H1 (cell line): ENCODE results near the gene PKP1. TPM values are rescaled to one million over a fixed set of nuclear protein-coding genes. Genes with fewer than 3 reads are reported as not detected.

Experiments
- CTCF ChIA-PET: fragments of 300-600 bp; sonication (Branson Sonifier 250); formaldehyde crosslinking; loops from one replicate; lab custom pipeline; 2021; ENCODE audit not compliant: partially characterized antibody; lab: Charles Lee
- POLR2A ChIA-PET: fragments of 300-600 bp; sonication (Branson Sonifier 250); formaldehyde crosslinking; loops from one replicate; lab custom pipeline; 2021; ENCODE audit warnings: inconsistent platforms; ENCODE audit not compliant: partially characterized antibody; lab: Charles Lee
- DNase-seq, 2 experiments: peaks; one replicate each; pipeline versions ENCODE4 v3.0.0 to v3.0.0-alpha.2; 2010 to 2022; ENCODE audit warnings: low spot score in 2 of 2, low read depth in 1 of 2, mixed read lengths in 1 of 2
- FAIRE-seq: peaks from 2 replicates; lab custom pipeline; 2011; peaks lifted over from hg19 to GRCh38; lab: Jason Lieb, UNC
- H2AFZ ChIP-seq: 2 replicates; pipeline ENCODE4 v1.8.1; 2012; ENCODE audit warnings: low read length, inconsistent platforms
- H2AK5ac ChIP-seq: 2 replicates; pipeline ENCODE4 v1.6.1; 2013; ENCODE audit warnings: low read depth, low read length
- H2BK120ac ChIP-seq: replicated peaks from 2 replicates; pipeline ENCODE3; 2013; ENCODE audit warnings: low read depth, low read length, inconsistent platforms
- H2BK12ac ChIP-seq: 2 replicates; pipeline ENCODE4 v1.6.1; 2013; ENCODE audit warnings: low read depth, low read length
- H2BK15ac ChIP-seq: 2 replicates; pipeline ENCODE4 v1.6.1; 2013; ENCODE audit warnings: low read length
- H2BK20ac ChIP-seq: 2 replicates; pipeline ENCODE4 v1.6.1; 2013; ENCODE audit warnings: low read length
- H2BK5ac ChIP-seq: 2 replicates; pipeline ENCODE4 v1.6.1; 2013; ENCODE audit warnings: low read depth, low read length
- H3K14ac ChIP-seq: 2 replicates; pipeline ENCODE4 v1.6.1; 2013; ENCODE audit warnings: inconsistent platforms; ENCODE audit not compliant: insufficient read length
- H3K18ac ChIP-seq: 2 replicates; pipeline ENCODE4 v1.6.1; 2013; ENCODE audit warnings: low read length; ENCODE audit errors: extremely low read depth
- H3K23ac ChIP-seq: 2 replicates; pipeline ENCODE4 v1.6.1; 2013; ENCODE audit warnings: inconsistent platforms; ENCODE audit not compliant: insufficient read length
- H3K23me2 ChIP-seq: 2 replicates; pipeline ENCODE4 v1.6.1; 2013; ENCODE audit warnings: low read depth, low read length
- H3K27ac ChIP-seq: 2 replicates; pipeline ENCODE4 v1.6.1; 2011; ENCODE audit warnings: low read depth, low read length, inconsistent platforms
- H3K27me3 ChIP-seq, 4 experiments: replicated peaks in 1 of 4; 1 replicate in 1 of 4; 2 replicates in 3 of 4; pipeline versions ENCODE4 v1.6.1 to v1.8.1; 2011 to 2013; ENCODE audit warnings: low read length in 3 of 4, mild to moderate bottlenecking in 3 of 4, inconsistent platforms in 2 of 4, mixed read lengths in 2 of 4, moderate library complexity in 1 of 4; ENCODE audit not compliant: control insufficient read depth in 3 of 4, insufficient read depth in 3 of 4; ENCODE audit errors: extremely low read depth in 1 of 4
- H3K36me3 ChIP-seq, 4 experiments: 2 replicates each; pipeline versions ENCODE4 v1.6.1 to v1.8.1; 2011 to 2013; ENCODE audit warnings: mild to moderate bottlenecking in 4 of 4, low read length in 3 of 4, moderate library complexity in 2 of 4, control low read depth in 1 of 4, inconsistent platforms in 1 of 4; ENCODE audit not compliant: insufficient read depth in 4 of 4, control insufficient read depth in 2 of 4
- H3K4ac ChIP-seq: replicated peaks from 2 replicates; pipeline ENCODE3; 2013; ENCODE audit warnings: low read length, low read depth, mixed read lengths, inconsistent platforms; ENCODE audit not compliant: insufficient read length
- H3K4me1 ChIP-seq, 4 experiments: replicated peaks in 1 of 4; 1 replicate in 1 of 4; 2 replicates in 3 of 4; pipeline versions ENCODE4 v1.6.1 to v1.8.1; 2011 to 2013; ENCODE audit warnings: low read length in 3 of 4, inconsistent platforms in 2 of 4, mixed read lengths in 1 of 4; ENCODE audit not compliant: insufficient read depth in 4 of 4, control insufficient read depth in 3 of 4
- H3K4me2 ChIP-seq, 2 experiments: 2 replicates each; pipeline versions ENCODE4 v1.6.1 to v1.8.1; 2011 to 2013; ENCODE audit warnings: low read depth in 2 of 2, low read length in 2 of 2, control low read depth in 1 of 2, inconsistent platforms in 1 of 2, mild to moderate bottlenecking in 1 of 2; ENCODE audit not compliant: insufficient read depth in 1 of 2
- H3K4me3 ChIP-seq, 4 experiments: fragments of 200-600, 300-600 bp in 1 of 4; sonication (generic), shearing (Covaris generic), sonication (Bioruptor Twin) in 1 of 4; 2 replicates each; pipeline versions ENCODE4 v1.5.1 to v1.8.1; 2011 to 2016; ENCODE audit warnings: low read length in 4 of 4, low read depth in 3 of 4, control low read depth in 2 of 4, inconsistent platforms in 2 of 4, mild to moderate bottlenecking in 2 of 4, mixed read lengths in 1 of 4, moderate library complexity in 1 of 4; ENCODE audit not compliant: insufficient read depth in 2 of 4; ENCODE audit errors: extremely low read depth in 1 of 4
- H3K56ac ChIP-seq: replicated peaks from 2 replicates; pipeline ENCODE3; 2013; ENCODE audit warnings: low read depth, mild to moderate bottlenecking, mixed read lengths, low read length, inconsistent platforms; ENCODE audit not compliant: insufficient read length
- H3K79me1 ChIP-seq: 2 replicates; pipeline ENCODE4 v1.6.1; 2013; ENCODE audit warnings: low read depth, low read length, control low read depth
- H3K79me2 ChIP-seq, 2 experiments: 2 replicates each; pipeline versions ENCODE4 v1.6.1 to v1.8.1; 2012 to 2013; ENCODE audit warnings: low read length in 2 of 2, mild to moderate bottlenecking in 2 of 2, inconsistent platforms in 1 of 2; ENCODE audit not compliant: insufficient read depth in 2 of 2, control insufficient read depth in 1 of 2
- H3K9ac ChIP-seq, 4 experiments: replicated peaks in 1 of 4; 1 replicate in 1 of 4; 2 replicates in 3 of 4; pipeline versions ENCODE4 v1.6.1 to v1.8.1; 2011 to 2013; ENCODE audit warnings: low read depth in 3 of 4, low read length in 3 of 4, control low read depth in 2 of 4, mild to moderate bottlenecking in 2 of 4, moderate library complexity in 2 of 4, inconsistent platforms in 1 of 4; ENCODE audit errors: extremely low read depth in 1 of 4
- H3K9me3 ChIP-seq, 2 experiments: 2 replicates each; pipeline versions ENCODE4 v1.6.1 to v1.8.1; 2012 to 2013; ENCODE audit warnings: mild to moderate bottlenecking in 2 of 2, moderate library complexity in 2 of 2, control low read depth in 1 of 2, inconsistent platforms in 1 of 2, low read depth in 1 of 2, low read length in 1 of 2, mixed read lengths in 1 of 2; ENCODE audit not compliant: insufficient read depth in 2 of 2
- H4K20me1 ChIP-seq, 2 experiments: replicated peaks in 1 of 2; 2 replicates each; pipeline versions ENCODE3 to v1.8.1; 2011 to 2013; ENCODE audit warnings: inconsistent platforms in 2 of 2, low read length in 2 of 2, mild to moderate bottlenecking in 1 of 2; ENCODE audit not compliant: insufficient read depth in 2 of 2, control insufficient read depth in 1 of 2
- H4K5ac ChIP-seq: 2 replicates; pipeline ENCODE4 v1.6.1; 2013; ENCODE audit warnings: low read length, low read depth, mixed read lengths, inconsistent platforms; ENCODE audit not compliant: insufficient read length
- H4K8ac ChIP-seq: 2 replicates; pipeline ENCODE4 v1.8.0; 2013; ENCODE audit warnings: mild to moderate bottlenecking, moderate library complexity, low read length, inconsistent platforms; ENCODE audit not compliant: insufficient read depth; ENCODE audit errors: extremely low read depth
- H4K91ac ChIP-seq: replicated peaks from 2 replicates; pipeline ENCODE3; 2013; ENCODE audit warnings: low read length, mixed read lengths, inconsistent platforms; ENCODE audit not compliant: insufficient read length
- SUZ12 ChIP-seq: fragments of 200-600 bp; sonication (generic); IDR thresholded peaks from 2 replicates; pipeline ENCODE4 v1.6.1; 2012; ENCODE audit warnings: mild to moderate bottlenecking, inconsistent platforms, low read length, moderate library complexity, mixed read lengths
- TEAD4 ChIP-seq: IDR thresholded peaks from 2 replicates; pipeline ENCODE4 v1.6.1; 2012; ENCODE audit warnings: low read depth, low read length, inconsistent platforms, mixed read lengths
- WGBS, 2 experiments: shearing (Covaris generic) in 1 of 2; methylation state at CpG; one replicate each; pipeline versions ENCODE4 v1.1.6 to v1.1.7; 2013 to 2015; ENCODE audit warnings: low lambda C conversion rate in 2 of 2, mixed read lengths in 2 of 2, inconsistent platforms in 1 of 2, low coverage in 1 of 2, missing lambda C conversion rate in 1 of 2; ENCODE audit not compliant: insufficient replicate concordance in 2 of 2, insufficient coverage in 1 of 2, insufficient read length in 1 of 2; ENCODE audit errors: extremely low coverage in 1 of 2, missing lambda C conversion rate in 1 of 2; 5-methylcytosine and 5-hydroxymethylcytosine counted together
- polyA plus RNA-seq, 7 experiments: library from polyadenylated mRNA; depleted of rRNA in 3 of 7; stranded (reverse) in 5 of 7; unstranded in 2 of 7; fragments of >200 nt in 5 of 7; fragments of 200-250 nt in 2 of 7; gene quantifications; 1 replicate in 5 of 7; 2 replicates in 1 of 7; 4 replicates in 1 of 7; pipeline versions ENCODE4 v1.2.1 to v1.2.3, GENCODE V29; 2011 to 2013; ENCODE audit warnings: missing spikeins in 2 of 7, mixed read lengths in 2 of 7
- total RNA-seq: library from RNA; stranded (reverse); fragmentation: NEBNext Ultra II Directional; extraction: Animal tissue kit (Norgen Biotek cat#: 25700); gene quantifications from 2 replicates; pipeline ENCODE4 v1.2.1, GENCODE V29; 2021
- TF ChIP-seq, protein P1 (sequence below): IDR thresholded peaks from 2 replicates; pipeline ENCODE4 v1.6.1; 2012; ENCODE audit warnings: low read length, inconsistent platforms

The PKP1 gene
- total and polyA plus RNA-seq, 2 of the 8 experiments (the other 6 are each of a cell fraction or from before 2014, with no cell fraction given), result 0.21 to 0.95 TPM

GRCh38 chr1:201310986-201311355, 27.7 kb downstream of the PKP1 start:
- H2BK12ac ChIP-seq, result peak overlapping the region; percentile 9; the same call in 1 of the 2 replicates
- H2BK15ac ChIP-seq, result no peak overlapping the region
- POLR2A ChIA-PET, result no interaction called here
- no peak for FAIRE-seq
- no peak overlapping the region for H3K56ac ChIP-seq
- H2BK120ac ChIP-seq, result no peak overlapping the region
- peaks cover 2% of the 10 kb centered on the region; the same call in 1 of the 2 replicates for H3K23me2 ChIP-seq
- no peak overlapping the region for H4K91ac ChIP-seq
- H3K4me2 ChIP-seq, result no peak overlapping the region
- no peak for TF ChIP-seq SUZ12
- TF ChIP-seq TEAD4, result no peak
- TF ChIP-seq, protein P1, sequence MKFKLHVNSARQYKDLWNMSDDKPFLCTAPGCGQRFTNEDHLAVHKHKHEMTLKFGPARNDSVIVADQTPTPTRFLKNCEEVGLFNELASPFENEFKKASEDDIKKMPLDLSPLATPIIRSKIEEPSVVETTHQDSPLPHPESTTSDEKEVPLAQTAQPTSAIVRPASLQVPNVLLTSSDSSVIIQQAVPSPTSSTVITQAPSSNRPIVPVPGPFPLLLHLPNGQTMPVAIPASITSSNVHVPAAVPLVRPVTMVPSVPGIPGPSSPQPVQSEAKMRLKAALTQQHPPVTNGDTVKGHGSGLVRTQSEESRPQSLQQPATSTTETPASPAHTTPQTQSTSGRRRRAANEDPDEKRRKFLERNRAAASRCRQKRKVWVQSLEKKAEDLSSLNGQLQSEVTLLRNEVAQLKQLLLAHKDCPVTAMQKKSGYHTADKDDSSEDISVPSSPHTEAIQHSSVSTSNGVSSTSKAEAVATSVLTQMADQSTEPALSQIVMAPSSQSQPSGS, result no peak
- H3K18ac ChIP-seq, result no peak overlapping the region
- no peak overlapping the region for H2AK5ac ChIP-seq
- H3K4me1 ChIP-seq, result peaks cover 0 to 3% (median 0%) of the 10 kb centered on the region in 4 experiments; a peak in 1 of 7 replicates
- H3K36me3 ChIP-seq, result no peaks in the 10 kb centered on the region
- no peak overlapping the region for H2AFZ ChIP-seq
- no peak overlapping the region for H4K8ac ChIP-seq
- no peaks in the 10 kb centered on the region for H4K20me1 ChIP-seq
- no peaks in the 10 kb centered on the region for H3K79me1 ChIP-seq
- no peaks in the 10 kb centered on the region for H3K79me2 ChIP-seq
- H3K27ac ChIP-seq, result no peak overlapping the region
- peaks cover 0 to 10% (median 6%) of the 10 kb centered on the region in 4 experiments; a peak in 4 of 7 replicates for H3K27me3 ChIP-seq
- no peak overlapping the region for H3K4me3 ChIP-seq
- no peak overlapping the region; the same call in 1 of the 2 replicates for H2BK5ac ChIP-seq
- no peak overlapping the region for H4K5ac ChIP-seq
- H3K9ac ChIP-seq, result no peak overlapping the region
- 95% methylated on average over 4 of the region's 4 CpGs; no CpG with 5 or more reads in 1 of the 2 experiments for WGBS, 2 experiments
- no peak for DNase-seq
- no peak overlapping the region for H3K14ac ChIP-seq
- H2BK20ac ChIP-seq, result no peak overlapping the region
- H3K4ac ChIP-seq, result no peak overlapping the region
- CTCF ChIA-PET, result interaction anchor here (0.9 to 13.6 kb wide), 16 partner anchors 10 to 202 kb away, joined by 3 to 151 read pairs (median 6); no protein-coding TSS in a partner anchor
- H3K9me3 ChIP-seq, result no peaks in the 10 kb centered on the region
- no peak overlapping the region for H3K23ac ChIP-seq
